ENCODE data around the gene SMKR1.

GRCh38 chr7:129532375-129532774 lies 30.0 kb downstream of the SMKR1 start:
- no peak for TF ChIP-seq CTCF (IDR thresholded peaks at IDR 0.05)
- TF ChIP-seq POLR2A (IDR thresholded peaks at IDR 0.05), result no peak
